Measurements from ENCODE around the gene ICE2. TPM values are rescaled to one million over a fixed set of nuclear protein-coding genes. Genes with fewer than 3 reads are reported as not detected.

ICE2 gene, protein sequence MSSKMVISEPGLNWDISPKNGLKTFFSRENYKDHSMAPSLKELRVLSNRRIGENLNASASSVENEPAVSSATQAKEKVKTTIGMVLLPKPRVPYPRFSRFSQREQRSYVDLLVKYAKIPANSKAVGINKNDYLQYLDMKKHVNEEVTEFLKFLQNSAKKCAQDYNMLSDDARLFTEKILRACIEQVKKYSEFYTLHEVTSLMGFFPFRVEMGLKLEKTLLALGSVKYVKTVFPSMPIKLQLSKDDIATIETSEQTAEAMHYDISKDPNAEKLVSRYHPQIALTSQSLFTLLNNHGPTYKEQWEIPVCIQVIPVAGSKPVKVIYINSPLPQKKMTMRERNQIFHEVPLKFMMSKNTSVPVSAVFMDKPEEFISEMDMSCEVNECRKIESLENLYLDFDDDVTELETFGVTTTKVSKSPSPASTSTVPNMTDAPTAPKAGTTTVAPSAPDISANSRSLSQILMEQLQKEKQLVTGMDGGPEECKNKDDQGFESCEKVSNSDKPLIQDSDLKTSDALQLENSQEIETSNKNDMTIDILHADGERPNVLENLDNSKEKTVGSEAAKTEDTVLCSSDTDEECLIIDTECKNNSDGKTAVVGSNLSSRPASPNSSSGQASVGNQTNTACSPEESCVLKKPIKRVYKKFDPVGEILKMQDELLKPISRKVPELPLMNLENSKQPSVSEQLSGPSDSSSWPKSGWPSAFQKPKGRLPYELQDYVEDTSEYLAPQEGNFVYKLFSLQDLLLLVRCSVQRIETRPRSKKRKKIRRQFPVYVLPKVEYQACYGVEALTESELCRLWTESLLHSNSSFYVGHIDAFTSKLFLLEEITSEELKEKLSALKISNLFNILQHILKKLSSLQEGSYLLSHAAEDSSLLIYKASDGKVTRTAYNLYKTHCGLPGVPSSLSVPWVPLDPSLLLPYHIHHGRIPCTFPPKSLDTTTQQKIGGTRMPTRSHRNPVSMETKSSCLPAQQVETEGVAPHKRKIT
- total RNA-seq (10 to 100 TPM; 27.4 to 31.3 (median 30.1) TPM), polyA plus RNA-seq (11.0 TPM)
- long read RNA-seq, donor 1, full-length matches to known transcripts, result 15 of 21 reads
- long read RNA-seq, donor 1, partial matches to known transcripts, result 3 of 21 reads
- long read RNA-seq, donor 1, other reads (novel, unspliced or antisense), result 3 of 21 reads
- long read RNA-seq, donor 2, full-length matches to known transcripts, result 2 of 4 reads
- long read RNA-seq, donor 2, partial matches to known transcripts, result 0 of 4 reads
- long read RNA-seq, donor 2, other reads (novel, unspliced or antisense), result 2 of 4 reads
- long read RNA-seq, donor 3, full-length matches to known transcripts, result 45 of 77 reads
- long read RNA-seq, donor 3, partial matches to known transcripts, result 11 of 77 reads
- long read RNA-seq, donor 3, other reads (novel, unspliced or antisense), result 21 of 77 reads
- long read RNA-seq, donor 4, full-length matches to known transcripts, result 1 of 4 reads
- long read RNA-seq, donor 4, partial matches to known transcripts, result 3 of 4 reads
- long read RNA-seq, donor 4, other reads (novel, unspliced or antisense), result 0 of 4 reads

DNA sequence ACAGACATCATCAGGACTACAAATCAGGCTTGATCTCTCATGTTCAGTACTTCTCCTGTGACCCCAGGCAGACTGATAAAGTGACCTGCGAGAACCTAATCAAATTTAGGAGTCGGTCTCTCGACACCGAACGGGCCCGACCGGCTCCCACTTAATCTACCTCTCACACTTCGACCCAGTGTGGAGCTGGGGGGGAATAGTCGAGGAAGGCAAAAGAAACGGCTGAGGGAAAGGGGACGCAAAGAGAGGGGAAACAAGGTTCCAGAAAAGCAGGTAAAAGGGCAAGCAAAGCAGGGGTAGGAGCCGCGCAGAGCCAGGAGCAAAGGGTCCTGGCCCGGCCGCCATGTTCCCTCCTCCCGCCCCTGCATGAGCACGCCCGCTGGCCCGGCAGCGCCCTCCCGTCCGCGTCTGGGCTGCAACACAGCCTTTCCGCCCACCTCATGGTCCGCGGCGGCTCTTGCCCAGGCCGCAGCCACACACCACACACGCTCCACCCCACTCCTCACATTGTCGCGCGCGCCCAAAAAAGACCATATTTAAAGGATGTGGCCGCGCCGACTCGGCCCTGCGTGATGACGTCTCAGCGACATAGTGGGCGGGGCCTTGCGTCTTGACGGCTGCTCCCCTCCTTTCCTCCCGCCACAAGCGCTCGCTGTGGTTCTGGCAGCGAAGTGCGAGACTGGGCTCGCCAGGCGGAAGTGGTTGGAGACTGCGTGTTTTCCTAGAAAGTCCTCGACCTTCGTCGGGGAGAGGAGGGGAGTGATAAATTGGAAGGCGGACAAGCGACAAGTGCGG, at the start of gene ICE2:
Gene ICE2, minus strand, starts transcription at position 577 of the 795 bp plus-strand sequence. CDS start 1,165 bp downstream, outside the sequence.
- peaks cover 5% of the 10 kb centered on the region for H3K4me1 ChIP-seq (ENCODE audit: control insufficient read depth, insufficient read depth, low read length)
- under 1% methylated on average over 57 of the region's 57 CpGs for WGBS
- H3K4me3 ChIP-seq (ENCODE audit: low read length), result peak within 1 kb of the TSS; percentile 47
- ATAC-seq (peak; percentile 97 to 98), DNase-seq (peak; percentile 98 to 99 (median 98))
- peak within 1 kb of the TSS; percentile 75 for H3K27ac ChIP-seq (ENCODE audit: low read length)
- no peaks in the 10 kb centered on the region for H3K27me3 ChIP-seq (ENCODE audit: control insufficient read depth, insufficient read depth)
- no peaks in the 10 kb centered on the region for H3K9me3 ChIP-seq (ENCODE audit: control insufficient read depth, low read length)
- intact Hi-C loops (cut with DNase I), result no loop called here

DNA sequence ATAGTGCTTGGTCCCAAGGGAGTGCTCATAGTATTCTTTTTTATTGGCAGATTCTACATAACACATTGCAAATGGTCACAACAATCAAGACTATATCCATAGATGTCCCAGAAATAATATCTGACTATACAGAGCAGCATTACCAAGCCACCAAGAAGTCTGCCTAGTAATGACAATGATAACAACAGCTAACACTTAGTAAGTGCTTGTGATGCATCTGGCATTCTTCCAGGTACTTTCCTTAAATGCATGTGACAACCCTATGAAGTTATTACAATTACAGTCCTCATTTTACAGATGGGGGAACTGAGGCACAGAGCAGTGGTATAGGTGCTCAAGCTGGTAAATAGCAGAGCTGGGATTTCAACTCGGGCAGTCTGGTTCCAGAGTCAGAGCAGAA, 49.6 kb upstream of the ICE2 start:
- H3K4me3 ChIP-seq (ENCODE audit: low read length), result no peak overlapping the region
- peak; percentile 20 to 36 for ATAC-seq
- WGBS, result 90% methylated on average over 1 of the region's 1 CpG
- H3K9me3 ChIP-seq (ENCODE audit: control insufficient read depth, low read length), result no peaks in the 10 kb centered on the region
- intact Hi-C loops (cut with DNase I), result no loop called here
- no peaks in the 10 kb centered on the region for H3K27me3 ChIP-seq (ENCODE audit: control insufficient read depth, insufficient read depth)
- no peak for DNase-seq
- H3K4me1 ChIP-seq (ENCODE audit: control insufficient read depth, insufficient read depth, low read length), result peaks cover 5% of the 10 kb centered on the region
- no peak overlapping the region for H3K27ac ChIP-seq (ENCODE audit: low read length)

- peaks cover 5% of the 10 kb centered on the region for H3K4me1 ChIP-seq (ENCODE audit: control insufficient read depth, insufficient read depth, low read length)
- no peaks in the 10 kb centered on the region for H3K27me3 ChIP-seq (ENCODE audit: control insufficient read depth, insufficient read depth)
- H3K9me3 ChIP-seq (ENCODE audit: control insufficient read depth, low read length), result no peaks in the 10 kb centered on the region
- no peak overlapping the region for H3K4me3 ChIP-seq (ENCODE audit: low read length)
- ATAC-seq, result no peak
- intact Hi-C loops (cut with DNase I), result no loop called here
- WGBS, result 75% methylated on average over 4 of the region's 4 CpGs
- no peak overlapping the region for H3K27ac ChIP-seq (ENCODE audit: low read length)
- no peak for DNase-seq
These were observed 48.5 kb upstream of the ICE2 start for GRCh38 chr15:60527456-60527855.

- Histone ChIP-seq H3K4me1 (ENCODE audit: control insufficient read depth, insufficient read depth, low read length) (peaks cover 5% of the 10 kb centered on the region), H3K27me3 (ENCODE audit: control insufficient read depth, insufficient read depth) (no peaks in the 10 kb centered on the region), H3K4me3 (ENCODE audit: low read length) (no peak overlapping the region), H3K9me3 (ENCODE audit: control insufficient read depth, low read length) (no peaks in the 10 kb centered on the region), H3K27ac (ENCODE audit: low read length) (no peak overlapping the region)
- ATAC-seq (peak; percentile 77 to 79), DNase-seq (peak; percentile 43 to 79 (median 54))
- WGBS, result 62% methylated on average over 10 of the region's 10 CpGs
- intact Hi-C loops (cut with DNase I), result no loop called here
These were observed 47.2 kb upstream of the ICE2 start for GRCh38 chr15:60526127-60526616.

DNA sequence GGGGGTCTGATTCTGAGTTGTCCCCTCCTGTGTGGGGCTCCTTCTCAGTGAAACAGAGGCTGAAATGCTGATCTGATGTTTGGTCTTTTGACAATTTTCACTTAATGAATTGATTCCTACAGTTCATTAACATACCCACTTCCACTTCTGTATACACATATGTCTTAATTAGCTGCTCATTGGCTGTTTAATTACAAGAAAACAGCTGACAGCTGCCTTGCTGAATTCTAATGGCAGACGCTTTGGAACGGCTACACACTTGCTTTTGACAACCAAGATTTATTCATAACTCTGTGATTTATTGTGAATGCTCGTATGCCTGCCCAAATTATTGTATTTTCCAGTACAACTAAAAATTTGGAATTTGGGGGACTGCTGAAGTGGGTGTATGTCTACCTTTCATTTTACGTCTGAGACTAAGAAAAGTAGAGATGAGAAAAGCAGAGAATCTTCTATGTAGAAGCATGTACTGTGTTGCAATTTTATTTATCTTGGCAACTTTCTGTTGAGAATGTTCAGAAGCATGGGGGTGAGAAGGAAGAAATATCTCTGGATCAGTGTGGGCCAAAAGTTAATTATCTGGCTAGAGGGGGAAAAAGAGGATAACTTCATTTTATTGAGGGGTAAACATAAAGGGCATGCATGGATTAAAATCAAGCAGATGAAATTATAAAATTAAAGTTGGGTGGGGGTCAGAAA, 46.5 kb upstream of the ICE2 start:
- intact Hi-C loops (cut with DNase I), result no loop called here
- peaks cover 5% of the 10 kb centered on the region for H3K4me1 ChIP-seq (ENCODE audit: control insufficient read depth, insufficient read depth, low read length)

GRCh38 chr15:60523056-60523455, 44.1 kb upstream of the ICE2 start:
- no peak for ATAC-seq
- intact Hi-C loops (cut with DNase I), result no loop called here
- DNase-seq, result no peak
- Histone ChIP-seq H3K4me3 (ENCODE audit: low read length) (no peak overlapping the region), H3K4me1 (ENCODE audit: control insufficient read depth, insufficient read depth, low read length) (peaks cover 5% of the 10 kb centered on the region), H3K9me3 (ENCODE audit: control insufficient read depth, low read length) (no peaks in the 10 kb centered on the region), H3K27me3 (ENCODE audit: control insufficient read depth, insufficient read depth) (no peaks in the 10 kb centered on the region), H3K27ac (ENCODE audit: low read length) (no peak overlapping the region)
- 40% methylated on average over 2 of the region's 2 CpGs for WGBS

More for the DNA sequence above, 46.5 kb upstream of the ICE2 start:
- no peaks in the 10 kb centered on the region for H3K27me3 ChIP-seq (ENCODE audit: control insufficient read depth, insufficient read depth)
- WGBS, result 65% methylated on average over 4 of the region's 4 CpGs
- no peak overlapping the region for H3K27ac ChIP-seq (ENCODE audit: low read length)
- DNase-seq, result no peak
- ATAC-seq, result peak; percentile 49 to 59
- no peaks in the 10 kb centered on the region for H3K9me3 ChIP-seq (ENCODE audit: control insufficient read depth, low read length)
- H3K4me3 ChIP-seq (ENCODE audit: low read length), result no peak overlapping the region

GRCh38 chr15:60520825-60521368, 42.0 kb upstream of the ICE2 start:
- Histone ChIP-seq H3K4me3 (ENCODE audit: low read length) (no peak overlapping the region), H3K4me1 (ENCODE audit: control insufficient read depth, insufficient read depth, low read length) (no peaks in the 10 kb centered on the region), H3K9me3 (ENCODE audit: control insufficient read depth, low read length) (no peaks in the 10 kb centered on the region), H3K27ac (ENCODE audit: low read length) (no peak overlapping the region), H3K27me3 (ENCODE audit: control insufficient read depth, insufficient read depth) (no peaks in the 10 kb centered on the region)
- WGBS, result 70% methylated on average over 8 of the region's 8 CpGs
- intact Hi-C loops (cut with DNase I), result no loop called here
- ATAC-seq (peak; percentile 26 to 66), DNase-seq (peak; percentile 63 to 84 (median 67))

DNA sequence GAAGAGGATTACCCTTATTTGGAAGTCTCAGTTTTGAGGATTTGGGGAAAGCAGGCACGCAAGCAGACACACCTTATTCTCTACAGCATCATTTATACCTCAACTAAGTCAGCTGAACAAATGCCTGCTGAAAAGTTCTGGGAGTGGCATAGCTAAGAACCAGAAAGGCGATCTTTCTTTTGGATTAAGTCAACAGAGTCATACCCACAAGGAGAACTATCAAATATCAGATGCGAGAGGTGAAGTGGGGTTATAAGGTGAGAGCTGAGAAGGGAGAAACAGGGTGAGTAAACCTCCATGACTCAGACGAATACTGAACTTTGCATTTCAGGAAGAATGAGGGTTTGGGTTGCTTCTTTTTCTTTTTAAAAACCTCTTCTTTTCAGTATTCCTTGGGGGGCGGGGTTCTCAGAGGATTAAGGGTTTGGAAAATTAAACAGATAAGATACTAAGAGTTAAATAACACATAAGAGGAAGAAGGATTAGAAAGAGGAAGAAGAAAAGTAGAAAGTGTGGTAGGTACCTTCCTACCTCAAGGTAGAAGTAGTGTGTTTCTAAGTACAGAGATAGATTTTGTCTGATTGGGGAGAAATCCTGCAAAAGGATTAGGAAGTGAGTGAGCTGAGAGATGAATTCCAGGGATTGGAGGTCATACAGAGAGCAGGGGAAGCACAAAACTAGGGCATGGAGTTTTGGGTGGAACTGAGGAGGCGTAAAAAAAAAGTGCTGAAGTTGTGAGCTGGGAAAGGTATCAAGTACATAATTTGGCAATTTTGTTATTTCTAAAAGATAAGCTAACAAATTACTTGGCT, 41.3 kb upstream of the ICE2 start:
- DNase-seq, result no peak
- Histone ChIP-seq H3K27ac (ENCODE audit: low read length) (no peak overlapping the region), H3K27me3 (ENCODE audit: control insufficient read depth, insufficient read depth) (no peaks in the 10 kb centered on the region), H3K9me3 (ENCODE audit: control insufficient read depth, low read length) (no peaks in the 10 kb centered on the region), H3K4me3 (ENCODE audit: low read length) (no peak overlapping the region), H3K4me1 (ENCODE audit: control insufficient read depth, insufficient read depth, low read length) (no peaks in the 10 kb centered on the region)
- 81% methylated on average over 6 of the region's 6 CpGs for WGBS
- intact Hi-C loops (cut with DNase I), result no loop called here
- ATAC-seq, result peak in 1 of 2 donors; percentile 15

Data from right cardiac atrium (tissue), 5 donors.